Astrocyte of the cerebellum (primary cell): Measurements from ENCODE around the gene EYA4.

Source experiments
- DNase-seq: peaks from one replicate; pipeline ENCODE4 v3.0.0-alpha.2; 2011; ENCODE audit warnings: low read depth
- H3K4me3 ChIP-seq: 2 replicates; pipeline ENCODE4 v1.5.1; 2011; ENCODE audit warnings: mild to moderate bottlenecking, low read depth, low read length, moderate library complexity
- CTCF ChIP-seq: IDR thresholded peaks from 2 replicates; pipeline ENCODE4 v1.5.1; 2012; ENCODE audit warnings: low read length, low read depth, moderate library complexity, mild to moderate bottlenecking; ENCODE audit errors: missing control alignments
- in situ Hi-C: cut with HindIII; loops from 2 replicates; pipeline ENCODE4 v1.10.0; 2017; ENCODE audit warnings: low sequenced_read_pairs

Gene EYA4

GRCh38 chr6:133468591-133468990 is 227.4 kb downstream of the EYA4 start:
- no peak for DNase-seq
- no peak overlapping the region for H3K4me3 ChIP-seq
- in situ Hi-C loops = no loop called here
- no peak for TF ChIP-seq CTCF

- no peak for TF ChIP-seq CTCF
- in situ Hi-C loops = no loop called here
Measured at GRCh38 chr6:133474516-133474915, 233.4 kb downstream of the EYA4 start.

GRCh38 chr6:133478673-133479072 is 237.5 kb downstream of the EYA4 start:
- no peak for DNase-seq
- TF ChIP-seq CTCF = no peak
- in situ Hi-C loops = no loop called here
- no peak overlapping the region for H3K4me3 ChIP-seq

More at GRCh38 chr6:133474516-133474915, 233.4 kb downstream of the EYA4 start:
- DNase-seq = no peak
- H3K4me3 ChIP-seq = no peak overlapping the region

- in situ Hi-C loops = no loop called here
Measured at GRCh38 chr6:133487174-133487573, 246.0 kb downstream of the EYA4 start.

GRCh38 chr6:133495205-133495903 is 254.2 kb downstream of the EYA4 start:
- in situ Hi-C loops = no loop called here
- H3K4me3 ChIP-seq = no peak overlapping the region
- TF ChIP-seq CTCF = no peak
- DNase-seq = no peak

More at GRCh38 chr6:133487174-133487573, 246.0 kb downstream of the EYA4 start:
- H3K4me3 ChIP-seq = no peak overlapping the region
- no peak for DNase-seq
- TF ChIP-seq CTCF = no peak

GRCh38 chr6:133499662-133500061 is 258.5 kb downstream of the EYA4 start:
- no peak for TF ChIP-seq CTCF
- in situ Hi-C loops = loop anchor here (10.0 kb wide), 1 partner anchor 305 kb away; no protein-coding TSS in a partner anchor
- DNase-seq = no peak
- no peak overlapping the region for H3K4me3 ChIP-seq
